Measurements from ENCODE around the gene FRMPD2. TPM values are rescaled to one million over a fixed set of nuclear protein-coding genes. Genes with fewer than 3 reads are reported as not detected.
A peak's percentile ranks its signal among the peaks of the same experiment; 100 is the strongest.

Gene FRMPD2
- total and polyA plus RNA-seq, 2 experiments from 2014 or later: 0.10 to 0.30 TPM

DNA sequence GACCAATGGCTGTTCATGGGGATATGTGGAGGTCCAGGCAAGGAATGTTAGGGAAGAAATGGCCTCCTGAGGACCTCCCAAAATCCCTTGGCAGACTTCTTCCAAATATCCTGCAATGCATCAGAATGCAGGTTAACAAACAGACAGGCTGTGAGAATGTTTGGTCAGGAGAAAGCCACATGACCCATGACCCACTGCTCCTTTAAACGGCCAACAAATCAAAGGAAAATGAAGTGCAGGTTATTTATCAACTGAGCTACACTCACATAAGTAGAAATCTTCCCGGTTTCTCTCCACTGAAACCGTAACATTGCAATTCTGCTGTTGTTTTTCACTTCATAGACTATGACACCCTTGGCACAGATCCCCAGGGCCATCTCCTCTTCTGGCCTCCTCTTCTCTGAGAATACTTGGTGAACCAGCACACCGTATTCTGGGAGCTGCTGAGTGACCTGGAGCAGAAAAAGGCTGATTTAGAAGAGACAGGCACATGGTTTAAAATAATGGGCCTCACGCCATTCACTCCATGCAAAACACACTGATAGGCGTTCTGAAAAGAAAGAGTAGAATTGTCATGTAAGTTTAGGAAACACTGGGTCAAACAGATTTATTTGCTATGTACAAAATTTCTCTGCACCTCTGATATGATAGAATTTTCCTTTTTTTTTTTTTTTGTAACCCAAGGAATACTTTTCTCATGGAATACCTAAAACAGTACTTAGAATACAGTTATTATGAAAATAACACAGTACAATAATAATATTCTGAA lies 67.8 kb downstream of the FRMPD2 start:
- no peak overlapping the region for H3K4me3 ChIP-seq
- no peaks in the 10 kb centered on the region for H3K9me3 ChIP-seq (ENCODE audit: low read depth)
- no peaks in the 10 kb centered on the region for H3K4me1 ChIP-seq (ENCODE audit: insufficient read depth)
- TF ChIP-seq EZH2phosphoT487 (IDR thresholded peaks at IDR 0.05; ENCODE audit: low read depth, severe bottlenecking, unreplicated experiment) (no peak), CTCF (IDR thresholded peaks at IDR 0.05; ENCODE audit: poor library complexity) (no peak), EZH2 (IDR thresholded peaks at IDR 0.05; ENCODE audit: borderline replicate concordance) (no peak)
- H4K20me1 ChIP-seq (ENCODE audit: insufficient read depth, poor library complexity, severe bottlenecking): no peaks in the 10 kb centered on the region
- H3K79me2 ChIP-seq: no peaks in the 10 kb centered on the region
- no peak for DNase-seq (ENCODE audit: low spot score)
- no peak overlapping the region for H2AFZ ChIP-seq
- H3K9me2 ChIP-seq (replicated peaks; ENCODE audit: insufficient read depth): no peaks in the 10 kb centered on the region
- H3K27me3 ChIP-seq: no peaks in the 10 kb centered on the region
- no peak overlapping the region for H3K27ac ChIP-seq
- 71% methylated on average over 6 of the region's 6 CpGs for WGBS (ENCODE audit: low lambda C conversion rate, missing lambda C conversion rate)
- H3K36me3 ChIP-seq (replicated peaks; ENCODE audit: insufficient read depth, low read depth): no peaks in the 10 kb centered on the region
- H3K4me2 ChIP-seq: no peak overlapping the region

- H4K20me1 ChIP-seq (ENCODE audit: insufficient read depth, poor library complexity, severe bottlenecking): no peaks in the 10 kb centered on the region
- H2AFZ ChIP-seq: no peak overlapping the region
- H3K27me3 ChIP-seq: no peaks in the 10 kb centered on the region
- no peaks in the 10 kb centered on the region for H3K36me3 ChIP-seq (replicated peaks; ENCODE audit: insufficient read depth, low read depth)
- no peaks in the 10 kb centered on the region for H3K4me1 ChIP-seq (ENCODE audit: insufficient read depth)
- no peak for TF ChIP-seq CTCF (IDR thresholded peaks at IDR 0.05; ENCODE audit: poor library complexity)
- no peak for TF ChIP-seq EZH2phosphoT487 (IDR thresholded peaks at IDR 0.05; ENCODE audit: low read depth, severe bottlenecking, unreplicated experiment)
- no peak for TF ChIP-seq EZH2 (IDR thresholded peaks at IDR 0.05; ENCODE audit: borderline replicate concordance)
- no peak for DNase-seq (ENCODE audit: low spot score)
- no peak overlapping the region for H3K4me3 ChIP-seq
- H3K79me2 ChIP-seq: no peaks in the 10 kb centered on the region
- H3K4me2 ChIP-seq: no peak overlapping the region
- H3K27ac ChIP-seq: no peak overlapping the region
- no peaks in the 10 kb centered on the region for H3K9me3 ChIP-seq (ENCODE audit: low read depth)
- WGBS (ENCODE audit: low lambda C conversion rate, missing lambda C conversion rate): 93% methylated on average over 4 of the region's 4 CpGs
- no peaks in the 10 kb centered on the region for H3K9me2 ChIP-seq (replicated peaks; ENCODE audit: insufficient read depth)
Measured at GRCh38 chr10:48205918-48206317, 68.6 kb downstream of the FRMPD2 start.

DNA sequence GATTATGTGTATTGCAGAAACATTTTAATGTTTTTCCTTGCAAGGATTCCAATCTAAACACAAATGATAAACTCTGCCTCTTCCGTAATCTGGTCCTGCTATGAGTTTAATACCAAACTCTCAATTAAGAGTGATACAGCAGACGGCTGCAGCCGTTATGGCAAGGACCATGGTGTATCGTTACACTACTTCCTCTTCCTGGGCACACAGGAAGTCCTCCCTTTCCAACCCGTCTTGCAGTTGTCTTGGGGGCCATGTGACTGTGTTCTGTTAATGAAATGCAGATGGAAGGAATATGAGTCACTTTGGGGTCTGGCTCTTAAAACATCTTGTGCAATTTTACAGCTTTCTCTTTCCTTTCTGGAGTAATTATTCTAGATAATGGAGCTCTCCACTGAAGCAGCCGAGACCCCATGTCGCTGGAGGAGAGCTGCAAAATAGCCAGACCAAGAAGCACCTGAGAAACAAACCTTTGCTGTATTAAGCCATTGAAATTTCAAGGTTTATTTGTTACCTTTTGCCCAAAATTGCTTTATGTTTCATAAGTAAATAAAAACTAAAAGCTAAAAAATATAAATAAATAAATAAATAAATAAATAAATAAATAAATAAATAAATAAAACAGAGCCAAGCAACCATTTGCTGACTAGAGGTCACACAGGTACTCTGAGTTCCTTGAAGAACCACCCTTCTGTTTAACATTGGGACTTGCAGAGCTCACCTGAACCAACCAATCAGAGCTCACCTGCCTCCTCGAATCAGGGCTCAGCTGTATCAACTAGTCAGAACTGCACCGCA lies 74.7 kb downstream of the FRMPD2 start:
- no peaks in the 10 kb centered on the region for H3K27me3 ChIP-seq
- no peak overlapping the region for H3K4me3 ChIP-seq
- no peaks in the 10 kb centered on the region for H3K4me1 ChIP-seq (ENCODE audit: insufficient read depth)
- no peaks in the 10 kb centered on the region for H3K9me2 ChIP-seq (replicated peaks; ENCODE audit: insufficient read depth)
- peak; percentile 44 for DNase-seq (ENCODE audit: low spot score)
- TF ChIP-seq EZH2phosphoT487 (IDR thresholded peaks at IDR 0.05; ENCODE audit: low read depth, severe bottlenecking, unreplicated experiment) (no peak), CTCF (IDR thresholded peaks at IDR 0.05; ENCODE audit: poor library complexity) (no peak), EZH2 (IDR thresholded peaks at IDR 0.05; ENCODE audit: borderline replicate concordance) (no peak)
- no peaks in the 10 kb centered on the region for H3K36me3 ChIP-seq (replicated peaks; ENCODE audit: insufficient read depth, low read depth)
- H3K79me2 ChIP-seq: no peaks in the 10 kb centered on the region
- H4K20me1 ChIP-seq (ENCODE audit: insufficient read depth, poor library complexity, severe bottlenecking): no peaks in the 10 kb centered on the region
- no peaks in the 10 kb centered on the region for H3K9me3 ChIP-seq (ENCODE audit: low read depth)
- H3K4me2 ChIP-seq: peak overlapping the region; percentile 11
- H2AFZ ChIP-seq: peak overlapping the region; percentile 59
- H3K27ac ChIP-seq: no peak overlapping the region
- WGBS (ENCODE audit: low lambda C conversion rate, missing lambda C conversion rate): 63% methylated on average over 9 of the region's 9 CpGs

Data from hepatocyte (in vitro differentiated cells).